ENCODE data around the gene C1RL.

C1RL gene

GRCh38 chr12:7136071-7136470 is 27.1 kb upstream of the C1RL start:
- no peak overlapping the region for H3K4me3 ChIP-seq (ENCODE audit: low read length)
- H3K36me3 ChIP-seq (ENCODE audit: insufficient read depth, low read length), result peaks cover 10% of the 10 kb centered on the region
- H3K27me3 ChIP-seq (ENCODE audit: control insufficient read depth, insufficient read depth, low read length), result no peaks in the 10 kb centered on the region
- peaks cover 2% of the 10 kb centered on the region for H3K4me1 ChIP-seq (ENCODE audit: control insufficient read depth, insufficient read depth, low read length)
- no peak overlapping the region for H3K4me2 ChIP-seq (ENCODE audit: low read length)
- H3K9me3 ChIP-seq (replicated peaks; ENCODE audit: low read length), result no peaks in the 10 kb centered on the region
- no peak overlapping the region for H3K9ac ChIP-seq (ENCODE audit: low read depth, low read length)

- Histone ChIP-seq H3K27me3 (ENCODE audit: control insufficient read depth, insufficient read depth, low read length) (peaks cover 3% of the 10 kb centered on the region), H3K36me3 (ENCODE audit: insufficient read depth, low read length) (peaks cover 10% of the 10 kb centered on the region), H3K9me3 (replicated peaks; ENCODE audit: low read length) (no peaks in the 10 kb centered on the region), H3K4me3 (ENCODE audit: low read length) (no peak overlapping the region), H3K9ac (ENCODE audit: low read depth, low read length) (no peak overlapping the region), H3K4me1 (ENCODE audit: control insufficient read depth, insufficient read depth, low read length) (peaks cover 13% of the 10 kb centered on the region), H3K4me2 (ENCODE audit: low read length) (no peak overlapping the region)
Measured at GRCh38 chr12:7134396-7135166, 25.6 kb upstream of the C1RL start.

GRCh38 chr12:7131502-7131866 is 22.5 kb upstream of the C1RL start:
- Histone ChIP-seq H3K27me3 (ENCODE audit: control insufficient read depth, insufficient read depth, low read length) (peaks cover 14% of the 10 kb centered on the region), H3K36me3 (ENCODE audit: insufficient read depth, low read length) (peaks cover 4% of the 10 kb centered on the region), H3K9ac (ENCODE audit: low read depth, low read length) (no peak overlapping the region), H3K4me3 (ENCODE audit: low read length) (no peak overlapping the region), H3K4me2 (ENCODE audit: low read length) (peak overlapping the region; percentile 89), H3K4me1 (ENCODE audit: control insufficient read depth, insufficient read depth, low read length) (peaks cover 20% of the 10 kb centered on the region), H3K9me3 (replicated peaks; ENCODE audit: low read length) (no peaks in the 10 kb centered on the region)

- Histone ChIP-seq H3K4me3 (ENCODE audit: low read length) (peak overlapping the region; percentile 74), H3K9me3 (replicated peaks; ENCODE audit: low read length) (no peaks in the 10 kb centered on the region), H3K27me3 (ENCODE audit: control insufficient read depth, insufficient read depth, low read length) (peaks cover 14% of the 10 kb centered on the region), H3K36me3 (ENCODE audit: insufficient read depth, low read length) (no peaks in the 10 kb centered on the region), H3K4me2 (ENCODE audit: low read length) (peak overlapping the region; percentile 89), H3K4me1 (ENCODE audit: control insufficient read depth, insufficient read depth, low read length) (peaks cover 20% of the 10 kb centered on the region), H3K9ac (ENCODE audit: low read depth, low read length) (peak overlapping the region; percentile 47)
Measured at GRCh38 chr12:7130701-7131501, 21.9 kb upstream of the C1RL start.

- H3K9ac ChIP-seq (ENCODE audit: low read depth, low read length), result peak within 1 kb of the TSS; percentile 47
Measured at GRCh38 chr12:7129872-7130691, 21.1 kb upstream of the C1RL start, which contains the start of gene CLSTN3. Gene CLSTN3, plus strand, starts transcription at chr12:7130371. Its CDS starts 278 bp downstream, at chr12:7130649.

GRCh38 chr12:7129287-7129871 is 20.4 kb upstream of the C1RL start:
- Histone ChIP-seq H3K27me3 (ENCODE audit: control insufficient read depth, insufficient read depth, low read length) (peaks cover 14% of the 10 kb centered on the region), H3K9me3 (replicated peaks; ENCODE audit: low read length) (no peaks in the 10 kb centered on the region), H3K9ac (ENCODE audit: low read depth, low read length) (no peak overlapping the region), H3K36me3 (ENCODE audit: insufficient read depth, low read length) (no peaks in the 10 kb centered on the region), H3K4me2 (ENCODE audit: low read length) (peak overlapping the region; percentile 89), H3K4me1 (ENCODE audit: control insufficient read depth, insufficient read depth, low read length) (peaks cover 20% of the 10 kb centered on the region), H3K4me3 (ENCODE audit: low read length) (peak overlapping the region; percentile 74)

More at GRCh38 chr12:7129872-7130691, 21.1 kb upstream of the C1RL start, which contains the start of gene CLSTN3:
- Histone ChIP-seq H3K4me2 (ENCODE audit: low read length) (peak within 1 kb of the TSS; percentile 89), H3K9me3 (replicated peaks; ENCODE audit: low read length) (no peaks in the 10 kb centered on the region), H3K27me3 (ENCODE audit: control insufficient read depth, insufficient read depth, low read length) (peaks cover 14% of the 10 kb centered on the region), H3K4me1 (ENCODE audit: control insufficient read depth, insufficient read depth, low read length) (peaks cover 20% of the 10 kb centered on the region), H3K4me3 (ENCODE audit: low read length) (peak within 1 kb of the TSS; percentile 74), H3K36me3 (ENCODE audit: insufficient read depth, low read length) (no peaks in the 10 kb centered on the region)

- peaks cover 14% of the 10 kb centered on the region for H3K27me3 ChIP-seq (ENCODE audit: control insufficient read depth, insufficient read depth, low read length)
- H3K4me2 ChIP-seq (ENCODE audit: low read length), result peak within 1 kb of the TSS; percentile 89
- no peak within 1 kb of the TSS for H3K9ac ChIP-seq (ENCODE audit: low read depth, low read length)
- no peaks in the 10 kb centered on the region for H3K36me3 ChIP-seq (ENCODE audit: insufficient read depth, low read length)
- no peaks in the 10 kb centered on the region for H3K9me3 ChIP-seq (replicated peaks; ENCODE audit: low read length)
- peak within 1 kb of the TSS; percentile 74 for H3K4me3 ChIP-seq (ENCODE audit: low read length)
- H3K4me1 ChIP-seq (ENCODE audit: control insufficient read depth, insufficient read depth, low read length), result peaks cover 20% of the 10 kb centered on the region
Measured at GRCh38 chr12:7128681-7129286, 19.8 kb upstream of the C1RL start, which contains the start of gene RBP5. Gene RBP5, minus strand, starts transcription at chr12:7128889. Its CDS starts 114 bp downstream, at chr12:7128775.

- Histone ChIP-seq H3K4me2 (ENCODE audit: low read length) (no peak overlapping the region), H3K27me3 (ENCODE audit: control insufficient read depth, insufficient read depth, low read length) (peaks cover 14% of the 10 kb centered on the region), H3K36me3 (ENCODE audit: insufficient read depth, low read length) (no peaks in the 10 kb centered on the region), H3K4me3 (ENCODE audit: low read length) (no peak overlapping the region), H3K4me1 (ENCODE audit: control insufficient read depth, insufficient read depth, low read length) (peaks cover 20% of the 10 kb centered on the region), H3K9me3 (replicated peaks; ENCODE audit: low read length) (no peaks in the 10 kb centered on the region), H3K9ac (ENCODE audit: low read depth, low read length) (no peak overlapping the region)
Measured at GRCh38 chr12:7127916-7128626, 19.1 kb upstream of the C1RL start.

- H3K9me3 ChIP-seq (replicated peaks; ENCODE audit: low read length), result no peaks in the 10 kb centered on the region
- H3K4me3 ChIP-seq (ENCODE audit: low read length), result no peak overlapping the region
- H3K4me1 ChIP-seq (ENCODE audit: control insufficient read depth, insufficient read depth, low read length), result peaks cover 14% of the 10 kb centered on the region
- H3K27me3 ChIP-seq (ENCODE audit: control insufficient read depth, insufficient read depth, low read length), result peaks cover 14% of the 10 kb centered on the region
- no peak overlapping the region for H3K9ac ChIP-seq (ENCODE audit: low read depth, low read length)
- no peak overlapping the region for H3K4me2 ChIP-seq (ENCODE audit: low read length)
- no peaks in the 10 kb centered on the region for H3K36me3 ChIP-seq (ENCODE audit: insufficient read depth, low read length)
Measured at GRCh38 chr12:7125632-7126227, 16.7 kb upstream of the C1RL start.
